Esophagus squamous epithelium (tissue), 4 donors: ENCODE data around the gene ADAMTS2.

Experiments used
- CTCF ChIP-seq, 6 experiments: fragments of 450-650 bp in 4 of 6; fragments of 200-600 bp in 2 of 6; sonication (generic) in 2 of 6; IDR thresholded peaks; one replicate each; pipeline ENCODE4 v1.5.1; 2016 to 2019; ENCODE audit warnings: antibody characterized with exemption in 6 of 6, mild to moderate bottlenecking in 4 of 6, moderate library complexity in 4 of 6
- POLR2A ChIP-seq, 4 donors: fragments of 450-650 bp; IDR thresholded peaks; one replicate each; pipeline ENCODE4 v1.6.1; 2017; ENCODE audit warnings: antibody characterized with exemption in 4 of 4, mild to moderate bottlenecking in 4 of 4, moderate library complexity in 3 of 4

GRCh38 chr5:179138568-179138925, 206.7 kb downstream of the ADAMTS2 start:
- TF ChIP-seq CTCF (IDR thresholded peaks at IDR 0.05) (no peak), POLR2A (IDR thresholded peaks at IDR 0.05) (no peak)
